ENCODE data around the gene KLF13. TPM values are rescaled to one million over a fixed set of nuclear protein-coding genes. Genes with fewer than 3 reads are reported as not detected.

The KLF13 gene
- total RNA-seq = 14.0 and 66.9 TPM in 2 replicates

DNA sequence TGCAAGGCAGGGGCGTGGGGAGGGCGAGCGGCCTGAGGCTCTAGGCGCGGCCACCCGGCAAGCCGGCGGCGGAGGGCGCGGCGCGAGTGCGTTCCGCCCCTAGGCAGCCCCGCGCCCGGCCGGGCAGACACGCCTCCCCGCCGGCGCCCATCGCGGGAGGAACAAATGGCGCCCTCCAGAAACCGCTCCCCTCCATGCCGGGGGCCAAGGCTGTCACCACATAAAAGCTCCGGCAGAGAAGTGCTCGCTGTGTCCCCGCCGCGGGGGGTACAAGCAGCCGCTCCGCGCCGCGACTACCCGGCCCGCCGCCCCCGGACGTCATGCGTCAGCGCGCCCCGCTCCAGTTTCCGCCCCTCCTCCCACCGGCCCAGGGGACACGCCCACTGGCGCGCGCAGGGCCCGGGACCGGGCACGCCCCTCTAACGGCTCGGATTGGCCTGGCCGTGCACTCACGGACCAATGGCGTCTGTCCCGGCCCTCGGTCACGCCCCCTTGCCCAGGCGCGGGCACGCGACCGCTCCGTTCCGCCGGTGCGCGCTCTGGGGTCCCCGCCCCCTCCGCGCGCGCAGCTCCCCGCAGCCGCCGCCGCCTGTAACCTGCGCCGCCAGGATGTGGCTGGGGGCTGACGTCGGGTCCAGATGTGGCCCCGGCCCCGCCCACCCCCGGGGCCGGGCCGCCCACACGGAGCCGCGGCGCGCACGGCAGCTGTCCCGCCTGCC lies at the start of gene KLF13:
Gene KLF13 (plus strand): TSS at position 680 of the 719 bp plus-strand sequence. CDS start 378 bp downstream, outside the sequence.

Other genes starting within 250 kb of the KLF13 start
- not detected in 2 replicates for gene TRPM1, start 225.1 kb upstream of the KLF13 start, total RNA-seq

All from mesangial cell (primary cell).